ENCODE measurements around the gene PDSS2. TPM values are rescaled to one million over a fixed set of nuclear protein-coding genes. Genes with fewer than 3 reads are reported as not detected.

PDSS2 gene
- total and polyA plus RNA-seq, 2 of the 4 experiments (the other 2 are of a cell fraction), result 8.6 to 9.2 TPM

DNA sequence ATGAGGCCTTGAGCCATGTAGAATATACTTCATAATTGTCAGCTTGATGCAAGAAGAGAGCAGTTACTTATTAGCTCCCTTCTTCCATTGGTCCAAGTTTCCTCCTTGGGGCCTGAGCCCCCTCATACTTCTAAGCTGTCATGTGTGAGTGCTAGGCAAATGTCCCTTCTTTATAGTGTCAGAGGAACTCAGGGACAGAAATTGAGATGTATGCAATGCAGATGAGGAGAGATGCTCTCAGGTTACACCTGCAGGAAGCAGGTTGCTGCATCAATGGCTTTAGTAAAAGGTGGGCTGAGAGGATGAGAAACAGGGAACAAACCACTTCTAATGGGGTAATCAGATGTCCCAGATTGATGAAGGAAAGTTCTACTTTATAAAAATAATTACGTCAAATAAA is 6.7 kb upstream of the PDSS2 start:
- Histone ChIP-seq H3K27me3 (ENCODE audit: control insufficient read depth, insufficient read depth, low read length) (peaks cover 2% of the 10 kb centered on the region), H3K9me3 (ENCODE audit: control insufficient read depth, insufficient read depth, low read length) (no peaks in the 10 kb centered on the region), H2BK15ac (ENCODE audit: low read depth, low read length) (no peak overlapping the region), H3K18ac (ENCODE audit: low read depth, low read length) (no peak overlapping the region), H2BK20ac (ENCODE audit: low read depth, low read length) (no peak overlapping the region), H4K20me1 (ENCODE audit: insufficient read depth, low read length) (no peaks in the 10 kb centered on the region), H3K27ac (ENCODE audit: insufficient read depth, low read length) (no peak overlapping the region), H3K9me1 (ENCODE audit: insufficient read depth, low read length) (no peaks in the 10 kb centered on the region), H3K14ac (replicated peaks; ENCODE audit: low read depth, low read length) (no peak overlapping the region), H4K8ac (ENCODE audit: low read depth in 2 of 2, low read length in 2 of 2) (no peak overlapping the region), H3K4me2 (ENCODE audit: low read depth, low read length) (no peak overlapping the region), H3K4me3 (ENCODE audit: insufficient read depth, low read depth, low read length) (no peak overlapping the region), H3K9ac (ENCODE audit: low read depth, low read length) (no peak overlapping the region), H3K56ac (ENCODE audit: extremely low read depth, insufficient read depth, low read length) (no peak overlapping the region), H2AK5ac (ENCODE audit: low read depth, low read length) (no peak overlapping the region), H2AFZ (replicated peaks; ENCODE audit: low read length, poor library complexity) (no peak overlapping the region), H3K79me1 (ENCODE audit: low read depth in 1 of 2, low read length in 2 of 2) (no peaks in the 10 kb centered on the region), H3K4ac (ENCODE audit: low read depth, low read length) (no peak overlapping the region), H4K5ac (ENCODE audit: low read depth, low read length) (no peak overlapping the region), H3K36me3 (ENCODE audit: control insufficient read depth, insufficient read depth, low read length) (no peaks in the 10 kb centered on the region), H2AK9ac (replicated peaks; ENCODE audit: low read depth, low read length, poor library complexity) (no peak overlapping the region), H3K4me1 (ENCODE audit: control insufficient read depth, insufficient read depth, low read length) (no peaks in the 10 kb centered on the region), H2BK120ac (ENCODE audit: low read depth, low read length) (no peak overlapping the region), H4K91ac (ENCODE audit: insufficient read depth, low read depth, low read length) (no peak overlapping the region), H3K23ac (ENCODE audit: low read depth, low read length) (no peak overlapping the region), H2BK5ac (ENCODE audit: low read depth, low read length, poor library complexity, severe bottlenecking) (no peak overlapping the region)
- CTCF ChIA-PET, result interaction anchor here (1.3 kb wide), 1 partner anchor 15 kb away, joined by 5 read pairs; no protein-coding TSS in a partner anchor
- BruUV-seq (replicated peaks), result no TSS peak
- in situ Hi-C loops (cut with MboI; ENCODE audit: low sequenced_read_pairs), result no loop called here
- ATAC-seq (ENCODE audit: low read depth) (no peak), DNase-seq (no peak)
- dilution Hi-C loops (cut with HindIII; ENCODE audit: low sequenced_read_pairs, unreplicated experiment), result no loop called here
- intact Hi-C loops (cut with micrococcal nuclease), result no loop called here
- WGBS, 2 experiments (ENCODE audit: extremely low coverage in 2 of 2, insufficient read length in 1 of 2), result no CpG with 5 or more reads among the region's 1 CpG
- POLR2A ChIA-PET (ENCODE audit: unreplicated experiment), result no interaction called here
- TF ChIP-seq NFE2L2 (IDR thresholded peaks at IDR 0.05; ENCODE audit: low read depth, low read length) (no peak), SMC3 (IDR thresholded peaks at IDR 0.05; ENCODE audit: low read depth, low read length) (no peak), MAFK (IDR thresholded peaks at IDR 0.05; ENCODE audit: low read depth, low read length) (no peak), CHD1 (IDR thresholded peaks at IDR 0.05; ENCODE audit: low read depth, low read length) (no peak), RAD21 (IDR thresholded peaks at IDR 0.05; ENCODE audit: low read length) (no peak), MXI1 (IDR thresholded peaks at IDR 0.05; ENCODE audit: borderline replicate concordance, low read depth, low read length) (no peak), RFX5 (IDR thresholded peaks at IDR 0.05; ENCODE audit: low read depth, low read length) (no peak), BHLHE40 (IDR thresholded peaks at IDR 0.05; ENCODE audit: low read depth, low read length) (no peak)

All from IMR-90 (cell line).